Upper lobe of left lung (tissue), 6 donors: ENCODE measurements around the gene LIPM. TPM values are rescaled to one million over a fixed set of nuclear protein-coding genes. Genes with fewer than 3 reads are reported as not detected.

Source experiments
- ATAC-seq, 2 donors: fragments of 200-7000 bp; cut with Tn5 transposase; one replicate each; pipeline ENCODE4 v1.9.1; 2022; ENCODE audit warnings: mild to moderate bottlenecking in 2 of 2, moderate library complexity in 2 of 2; ENCODE audit not compliant: low FRiP score in 2 of 2
- DNase-seq, 2 donors: peaks; one replicate each; pipeline ENCODE4 v3.0.0-alpha.2; 2019 to 2020
- H3K27ac ChIP-seq, 4 donors: fragments of 200-600 bp; sonication (generic); one replicate each; pipeline ENCODE4 v1.5.1; 2016 to 2019
- H3K27me3 ChIP-seq, 4 donors: fragments of 200-600 bp; sonication (generic); one replicate each; pipeline ENCODE4 v1.5.1; 2017 to 2019
- H3K36me3 ChIP-seq, 4 donors: fragments of 200-600 bp; sonication (generic); one replicate each; pipeline ENCODE4 v1.5.1; 2016 to 2019
- H3K4me1 ChIP-seq, 4 donors: fragments of 200-600 bp; sonication (generic); one replicate each; pipeline ENCODE4 v1.5.1; 2018 to 2019
- H3K4me3 ChIP-seq, 4 donors: fragments of 200-600 bp; sonication (generic); one replicate each; pipeline ENCODE4 v1.5.1; 2017 to 2019; ENCODE audit warnings: mild to moderate bottlenecking in 2 of 4, moderate library complexity in 1 of 4
- H3K9me3 ChIP-seq, 4 donors: fragments of 200-600 bp; sonication (generic); one replicate each; pipeline ENCODE4 v1.5.1; 2018 to 2019
- CTCF ChIP-seq, 6 experiments: fragments of 450-650 bp in 4 of 6; fragments of 200-600 bp in 2 of 6; sonication (generic) in 2 of 6; IDR thresholded peaks; one replicate each; pipeline ENCODE4 v1.5.1; 2016 to 2019; ENCODE audit warnings: antibody characterized with exemption in 6 of 6
- EP300 ChIP-seq, 4 donors: sonication (generic); formaldehyde crosslinking; IDR thresholded peaks; one replicate each; pipeline ENCODE4 v1.5.1; 2017; ENCODE audit warnings: antibody characterized with exemption in 4 of 4, control low read depth in 2 of 4
- POLR2A ChIP-seq, 4 donors: fragments of 450-650 bp; IDR thresholded peaks; one replicate each; pipeline ENCODE4 v1.5.1; 2016 to 2017; ENCODE audit warnings: antibody characterized with exemption in 4 of 4, mild to moderate bottlenecking in 2 of 4
- POLR2AphosphoS5 ChIP-seq, 2 donors: sonication (generic); formaldehyde crosslinking; IDR thresholded peaks; one replicate each; pipeline ENCODE4 v1.5.1; 2017; ENCODE audit warnings: antibody characterized with exemption in 2 of 2
- WGBS, 2 donors: methylation state at CpG; one replicate each; pipeline ENCODE4 v1.1.5; 2017 to 2018; 5-methylcytosine and 5-hydroxymethylcytosine counted together
- total RNA-seq, 6 donors: library from RNA; depleted of rRNA in 4 of 6; stranded (reverse); fragments of >200 nt in 4 of 6; gene quantifications; one replicate each; pipeline versions ENCODE4 v1.1.0 to v1.2.1, GENCODE V29; 2016 to 2021
- donor health status: DM: no; HTN: no; CAD: no; lungs with moderate emphysema.
- donor health status: DM: no; HTN: yes; CAD: no; lungs with severe emphysema.

Gene LIPM
- total RNA-seq, 6 donors from 2014 or later, result not detected

GRCh38 chr10:88762906-88763305 is 39.6 kb upstream of the LIPM start:
- Histone ChIP-seq H3K9me3 (no peaks in the 10 kb centered on the region), H3K27ac (no peak overlapping the region), H3K36me3 (no peaks in the 10 kb centered on the region), H3K4me3 (no peak overlapping the region), H3K4me1 (no peaks in the 10 kb centered on the region), H3K27me3 (no peaks in the 10 kb centered on the region)
- TF ChIP-seq POLR2A (IDR thresholded peaks at IDR 0.05), result no peak
- TF ChIP-seq EP300 (IDR thresholded peaks at IDR 0.05), result no peak
- no peak for TF ChIP-seq CTCF (IDR thresholded peaks at IDR 0.05)
- TF ChIP-seq POLR2AphosphoS5 (IDR thresholded peaks at IDR 0.05), result no peak
- DNase-seq, result no peak
- 50 to 73% methylated on average over 1 of the region's 1 CpG for WGBS, 2 donors
- ATAC-seq, result no peak

GRCh38 chr10:88763441-88763840 is 39.1 kb upstream of the LIPM start:
- no peak overlapping the region for H3K4me3 ChIP-seq
- no peaks in the 10 kb centered on the region for H3K4me1 ChIP-seq
- H3K9me3 ChIP-seq, result no peaks in the 10 kb centered on the region
- no peaks in the 10 kb centered on the region for H3K27me3 ChIP-seq
- H3K27ac ChIP-seq, result no peak overlapping the region
- DNase-seq (no peak), ATAC-seq (no peak)
- TF ChIP-seq POLR2A (IDR thresholded peaks at IDR 0.05), result no peak
- TF ChIP-seq EP300 (IDR thresholded peaks at IDR 0.05), result no peak
- no peak for TF ChIP-seq POLR2AphosphoS5 (IDR thresholded peaks at IDR 0.05)
- no peak for TF ChIP-seq CTCF (IDR thresholded peaks at IDR 0.05)
- WGBS, 2 donors, result 54 to 57% methylated on average over 1 of the region's 1 CpG
- H3K36me3 ChIP-seq, result no peaks in the 10 kb centered on the region

- no peak for ATAC-seq
- no peaks in the 10 kb centered on the region for H3K27me3 ChIP-seq
- no peaks in the 10 kb centered on the region for H3K4me1 ChIP-seq
- H3K9me3 ChIP-seq, result no peaks in the 10 kb centered on the region
- no peak for TF ChIP-seq POLR2AphosphoS5 (IDR thresholded peaks at IDR 0.05)
- no peak for TF ChIP-seq EP300 (IDR thresholded peaks at IDR 0.05)
- no peak for TF ChIP-seq CTCF (IDR thresholded peaks at IDR 0.05)
- TF ChIP-seq POLR2A (IDR thresholded peaks at IDR 0.05), result no peak
- H3K36me3 ChIP-seq, result no peaks in the 10 kb centered on the region
- DNase-seq, result no peak
- no peak overlapping the region for H3K4me3 ChIP-seq
- 85 to 91% methylated on average over 3 of the region's 3 CpGs for WGBS, 2 donors
- no peak overlapping the region for H3K27ac ChIP-seq
These were observed 38.4 kb upstream of the LIPM start for GRCh38 chr10:88764110-88764509.

GRCh38 chr10:88765816-88766215 is 36.7 kb upstream of the LIPM start:
- H3K27ac ChIP-seq, result no peak overlapping the region
- H3K4me3 ChIP-seq, result no peak overlapping the region
- ATAC-seq (no peak), DNase-seq (no peak)
- TF ChIP-seq EP300 (IDR thresholded peaks at IDR 0.05) (no peak), POLR2AphosphoS5 (IDR thresholded peaks at IDR 0.05) (no peak), POLR2A (IDR thresholded peaks at IDR 0.05) (no peak), CTCF (IDR thresholded peaks at IDR 0.05) (no peak)
- H3K27me3 ChIP-seq, result no peaks in the 10 kb centered on the region
- WGBS, 2 donors, result 50 to 60% methylated on average over 1 of the region's 1 CpG
- H3K4me1 ChIP-seq, result no peaks in the 10 kb centered on the region
- no peaks in the 10 kb centered on the region for H3K9me3 ChIP-seq
- no peaks in the 10 kb centered on the region for H3K36me3 ChIP-seq

- Histone ChIP-seq H3K27me3 (no peaks in the 10 kb centered on the region), H3K4me3 (no peak overlapping the region), H3K4me1 (no peaks in the 10 kb centered on the region), H3K27ac (no peak overlapping the region), H3K9me3 (no peaks in the 10 kb centered on the region), H3K36me3 (no peaks in the 10 kb centered on the region)
- 62 to 67% methylated on average over 1 of the region's 1 CpG for WGBS, 2 donors
- no peak for ATAC-seq
- no peak for DNase-seq
- TF ChIP-seq EP300 (IDR thresholded peaks at IDR 0.05) (no peak), CTCF (IDR thresholded peaks at IDR 0.05) (no peak), POLR2A (IDR thresholded peaks at IDR 0.05) (no peak), POLR2AphosphoS5 (IDR thresholded peaks at IDR 0.05) (no peak)
These were observed 33.1 kb upstream of the LIPM start for GRCh38 chr10:88769384-88769783.
